Fibroblast of villous mesenchyme (primary cell): ENCODE data around the gene TNFRSF25. TPM values are rescaled to one million over a fixed set of nuclear protein-coding genes. Genes with fewer than 3 reads are reported as not detected.

Experiments used
- DNase-seq: peaks from one replicate; pipeline ENCODE4 v3.0.0-alpha.2; 2010; ENCODE audit warnings: low read depth
- H3K4me3 ChIP-seq: 2 replicates; pipeline ENCODE4 v1.5.1; 2011; ENCODE audit warnings: low read depth, mild to moderate bottlenecking, low read length
- total RNA-seq: library from RNA; depleted of rRNA; stranded (reverse); fragments of >200 nt; gene quantifications from 2 replicates; pipeline ENCODE4 v1.2.3, GENCODE V29; 2012
- TF ChIP-seq, protein P1 (sequence below): IDR thresholded peaks from 2 replicates; pipeline ENCODE4 v1.5.1; 2012; ENCODE audit warnings: low read depth, mild to moderate bottlenecking, low read length; ENCODE audit not compliant: insufficient read depth

Gene TNFRSF25
- total RNA-seq, 1 donor = 3.9 TPM

DNA sequence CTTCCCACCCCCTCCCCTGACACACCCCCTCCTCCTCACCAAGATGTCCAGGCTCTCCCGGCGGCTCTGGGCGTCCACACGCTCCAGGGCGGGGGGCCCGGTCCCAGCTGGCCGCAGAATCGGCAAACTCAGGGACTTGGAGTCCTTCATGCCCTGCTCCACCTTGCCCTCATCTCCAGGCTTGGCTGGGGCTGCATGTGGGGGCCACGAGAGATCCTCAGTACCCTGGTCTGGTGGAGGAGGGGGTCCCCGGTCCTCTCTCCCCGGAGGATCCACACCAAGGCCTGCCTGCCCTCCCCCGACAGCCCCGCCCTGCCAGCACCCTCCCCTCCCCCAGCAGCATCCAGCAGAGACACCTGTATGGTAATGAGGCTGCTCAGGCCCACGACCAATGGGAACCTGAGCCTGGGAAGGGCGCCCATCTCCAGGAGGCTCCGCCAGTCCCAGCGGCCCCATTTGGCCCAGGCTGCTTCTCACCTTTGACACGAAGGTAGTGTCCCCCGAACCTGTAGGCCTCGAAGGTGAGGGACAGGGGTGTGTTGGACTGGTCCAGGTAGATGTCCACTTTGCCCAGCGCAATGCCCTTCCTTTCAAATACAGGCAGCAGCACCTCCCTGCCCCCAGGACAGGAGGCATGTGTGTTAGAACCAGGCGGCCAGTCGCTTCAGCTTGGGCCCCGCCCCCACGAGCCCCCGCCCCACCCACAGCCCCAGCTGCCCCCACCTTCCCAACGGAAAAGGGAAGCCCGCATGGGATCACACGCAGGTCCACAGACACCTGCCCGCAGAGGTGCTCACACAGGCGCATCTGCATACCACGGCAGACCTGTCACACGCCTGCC is 8.2 kb upstream of the TNFRSF25 start:
- no peak overlapping the region for H3K4me3 ChIP-seq
- DNase-seq = no peak
- TF ChIP-seq, protein P1, sequence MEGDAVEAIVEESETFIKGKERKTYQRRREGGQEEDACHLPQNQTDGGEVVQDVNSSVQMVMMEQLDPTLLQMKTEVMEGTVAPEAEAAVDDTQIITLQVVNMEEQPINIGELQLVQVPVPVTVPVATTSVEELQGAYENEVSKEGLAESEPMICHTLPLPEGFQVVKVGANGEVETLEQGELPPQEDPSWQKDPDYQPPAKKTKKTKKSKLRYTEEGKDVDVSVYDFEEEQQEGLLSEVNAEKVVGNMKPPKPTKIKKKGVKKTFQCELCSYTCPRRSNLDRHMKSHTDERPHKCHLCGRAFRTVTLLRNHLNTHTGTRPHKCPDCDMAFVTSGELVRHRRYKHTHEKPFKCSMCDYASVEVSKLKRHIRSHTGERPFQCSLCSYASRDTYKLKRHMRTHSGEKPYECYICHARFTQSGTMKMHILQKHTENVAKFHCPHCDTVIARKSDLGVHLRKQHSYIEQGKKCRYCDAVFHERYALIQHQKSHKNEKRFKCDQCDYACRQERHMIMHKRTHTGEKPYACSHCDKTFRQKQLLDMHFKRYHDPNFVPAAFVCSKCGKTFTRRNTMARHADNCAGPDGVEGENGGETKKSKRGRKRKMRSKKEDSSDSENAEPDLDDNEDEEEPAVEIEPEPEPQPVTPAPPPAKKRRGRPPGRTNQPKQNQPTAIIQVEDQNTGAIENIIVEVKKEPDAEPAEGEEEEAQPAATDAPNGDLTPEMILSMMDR = no peak

GRCh38 chr1:6473156-6473555 is 7.2 kb upstream of the TNFRSF25 start:
- TF ChIP-seq, protein P1 = no peak
- no peak overlapping the region for H3K4me3 ChIP-seq
- DNase-seq = no peak

DNA sequence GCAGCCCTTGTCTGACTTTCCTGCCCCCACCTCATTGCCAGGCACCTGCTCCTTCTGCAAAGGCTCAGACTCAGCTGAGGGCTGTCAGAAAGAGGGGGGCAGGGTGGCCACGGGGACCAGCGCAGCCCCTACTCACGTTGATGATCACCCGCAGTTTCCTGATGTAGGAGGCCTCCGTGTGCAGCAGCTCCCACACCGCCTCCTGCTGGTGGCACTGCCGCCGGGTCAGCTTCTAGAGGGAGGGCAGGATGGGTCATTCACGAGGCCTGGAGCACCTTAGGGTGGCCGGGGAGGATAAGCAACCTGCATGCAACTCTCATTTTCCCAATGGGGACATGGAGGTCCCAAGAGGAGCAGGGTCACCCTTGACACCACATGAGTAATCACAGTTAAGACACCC is 6.4 kb upstream of the TNFRSF25 start:
- TF ChIP-seq, protein P1 = no peak
- DNase-seq = no peak
- H3K4me3 ChIP-seq = no peak overlapping the region

GRCh38 chr1:6471970-6472368 is 6.0 kb upstream of the TNFRSF25 start:
- DNase-seq = no peak
- no peak overlapping the region for H3K4me3 ChIP-seq
- TF ChIP-seq, protein P1 = no peak

DNA sequence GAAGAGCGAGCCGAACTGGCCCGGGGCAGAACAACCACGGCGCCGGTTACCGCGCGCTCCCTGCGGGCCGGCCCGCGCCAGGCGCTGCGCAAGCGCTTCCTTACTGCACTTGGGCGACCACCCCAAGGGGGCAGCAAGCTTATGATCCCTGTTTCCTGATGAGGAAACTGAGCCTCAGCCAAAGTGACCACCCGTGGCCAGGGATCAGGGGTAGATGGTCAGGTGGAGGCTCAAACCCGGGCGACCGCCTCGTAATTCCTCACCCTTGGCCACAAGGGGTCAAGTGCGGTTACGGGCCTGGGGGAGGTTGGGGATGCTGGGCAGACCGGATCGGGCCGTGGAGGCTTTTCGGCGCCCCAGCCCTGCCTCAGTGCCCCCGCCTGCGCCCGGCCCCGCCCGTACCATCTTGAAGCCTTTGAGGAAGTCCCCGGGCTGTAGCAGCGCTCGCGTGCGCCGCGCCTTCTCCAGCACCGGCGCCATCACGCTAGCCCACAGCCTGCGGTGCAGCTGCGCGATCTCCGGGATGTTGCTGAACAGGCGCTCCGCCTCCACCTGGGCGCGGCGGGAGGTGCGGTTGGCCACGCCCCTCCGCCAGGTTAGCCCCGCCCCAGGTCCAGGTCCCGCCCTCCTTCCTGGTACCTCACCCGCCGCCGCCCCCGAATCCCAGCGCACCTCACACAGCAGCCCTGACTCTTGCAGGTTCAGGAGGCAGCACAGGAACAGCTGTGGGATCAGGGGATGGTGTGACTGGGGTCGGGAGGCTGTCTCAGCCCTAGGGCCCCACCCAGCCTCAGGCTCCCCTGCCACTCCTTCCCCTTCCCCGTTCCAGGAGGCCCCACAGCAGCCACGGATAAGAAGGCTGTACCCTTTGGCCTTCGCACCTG is 5.4 kb upstream of the TNFRSF25 start:
- TF ChIP-seq, protein P1 = no peak
- DNase-seq = no peak
- H3K4me3 ChIP-seq = no peak overlapping the region

GRCh38 chr1:6470132-6471085 is 4.4 kb upstream of the TNFRSF25 start:
- TF ChIP-seq, protein P1 = no peak
- no peak overlapping the region for H3K4me3 ChIP-seq
- no peak for DNase-seq
